ENCODE results near the gene SUSD3. TPM values are rescaled to one million over a fixed set of nuclear protein-coding genes. Genes with fewer than 3 reads are reported as not detected.

Gene SUSD3
- total and polyA plus RNA-seq, 2 of the 4 experiments (the other 2 are of a cell fraction): 0.54 to 1.5 TPM

DNA sequence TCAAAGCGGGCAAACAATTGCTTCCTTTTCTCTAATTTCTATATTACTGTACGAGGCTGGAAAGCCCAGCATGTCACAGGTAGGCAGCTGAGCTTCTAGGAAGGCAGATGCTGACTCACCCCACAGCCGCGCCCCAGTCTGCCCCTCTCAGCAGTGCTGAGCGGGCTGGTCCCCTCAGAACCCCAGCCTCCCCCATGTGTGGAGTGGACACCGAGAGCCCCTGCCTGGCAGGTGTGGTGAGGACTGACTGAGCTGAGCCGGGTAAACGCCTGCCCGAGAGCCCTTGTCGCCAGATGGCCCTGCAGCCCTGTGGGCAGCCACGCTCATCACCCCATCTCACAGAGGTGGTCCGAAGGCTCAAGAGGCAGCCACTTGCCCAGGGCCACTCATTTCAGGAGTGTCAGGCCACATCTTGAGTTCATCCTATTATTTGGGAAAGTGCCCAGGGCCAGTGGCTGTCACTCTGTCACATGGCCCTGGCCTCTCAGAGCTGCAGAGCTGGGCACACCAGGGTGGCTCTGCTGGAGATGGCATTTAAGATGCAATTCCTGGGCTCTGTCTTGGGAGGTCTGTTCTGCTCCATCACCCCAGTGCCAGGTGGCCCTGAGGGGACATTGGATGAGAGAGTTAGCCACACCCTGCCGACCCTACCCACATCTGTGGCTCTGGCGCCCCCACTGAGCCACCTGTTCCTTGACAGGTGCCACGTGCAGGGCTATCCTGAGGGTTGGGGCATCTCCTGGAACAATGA lies 50.0 kb downstream of the SUSD3 start (continued):
- no peak for TF ChIP-seq RCOR1 (IDR thresholded peaks at IDR 0.05; ENCODE audit: insufficient replicate concordance, low read length)
- TF ChIP-seq FOS (IDR thresholded peaks at IDR 0.05; ENCODE audit: low read depth, low read length): no peak

DNA sequence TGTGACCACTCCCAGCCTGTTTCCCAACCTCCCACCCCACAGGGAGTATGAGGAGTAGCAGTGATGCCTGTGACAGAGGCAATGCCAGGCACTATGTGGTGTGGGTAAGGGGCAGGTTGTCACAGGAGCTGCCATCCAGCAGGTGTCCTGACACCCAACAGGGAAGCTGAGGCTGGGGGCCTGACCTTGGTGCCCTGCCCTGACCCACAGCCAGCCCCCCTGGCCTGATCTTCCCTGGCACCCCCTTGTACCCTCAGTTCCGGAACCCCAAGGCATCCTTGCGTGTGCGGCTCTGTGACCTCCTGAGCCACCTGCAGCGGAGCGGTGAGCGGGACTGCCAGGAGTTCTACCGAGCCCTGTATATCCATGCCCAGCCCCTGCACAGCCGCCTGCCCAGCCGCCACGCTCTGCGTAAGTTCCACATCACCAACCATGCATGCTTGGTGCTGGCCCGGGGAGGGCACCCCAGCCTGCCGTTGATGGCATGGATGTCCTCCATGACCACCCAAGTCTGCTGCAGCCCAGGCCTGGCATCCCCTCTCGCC lies 51.9 kb downstream of the SUSD3 start:
- CTCF ChIA-PET: interaction anchor here (1.5 kb wide), 1 partner anchor 456 kb away, joined by 3 read pairs; no protein-coding TSS in a partner anchor
- Histone ChIP-seq H4K8ac (ENCODE audit: low read depth in 2 of 2, low read length in 2 of 2) (no peak overlapping the region), H3K9me1 (ENCODE audit: insufficient read depth, low read length) (no peaks in the 10 kb centered on the region; the same call in 1 of the 2 replicates), H3K14ac (replicated peaks; ENCODE audit: low read depth, low read length) (no peak overlapping the region), H4K5ac (ENCODE audit: low read depth, low read length) (no peak overlapping the region), H2AFZ (replicated peaks; ENCODE audit: low read length, poor library complexity) (no peak overlapping the region), H3K79me1 (ENCODE audit: low read depth in 1 of 2, low read length in 2 of 2) (peaks cover 7 to 20% of the 10 kb centered on the region in 2 experiments), H4K91ac (ENCODE audit: insufficient read depth, low read depth, low read length) (no peak overlapping the region), H2AK9ac (replicated peaks; ENCODE audit: low read depth, low read length, poor library complexity) (no peak overlapping the region), H3K4me1 (ENCODE audit: control insufficient read depth, insufficient read depth, low read length) (no peaks in the 10 kb centered on the region), H3K4me3 (ENCODE audit: insufficient read depth, low read depth, low read length) (no peak overlapping the region), H2BK20ac (ENCODE audit: low read depth, low read length) (no peak overlapping the region), H4K20me1 (ENCODE audit: insufficient read depth, low read length) (peaks cover 23% of the 10 kb centered on the region; the same call in 1 of the 2 replicates), H2BK15ac (ENCODE audit: low read depth, low read length) (no peak overlapping the region), H3K56ac (ENCODE audit: extremely low read depth, insufficient read depth, low read length) (no peak overlapping the region), H3K23ac (ENCODE audit: low read depth, low read length) (no peak overlapping the region), H3K18ac (ENCODE audit: low read depth, low read length) (no peak overlapping the region), H3K27ac (ENCODE audit: insufficient read depth, low read length) (no peak overlapping the region), H3K36me3 (ENCODE audit: control insufficient read depth, insufficient read depth, low read length) (peaks cover 30% of the 10 kb centered on the region), H3K4ac (ENCODE audit: low read depth, low read length) (no peak overlapping the region), H3K9me3 (ENCODE audit: control insufficient read depth, insufficient read depth, low read length) (no peaks in the 10 kb centered on the region), H2BK120ac (ENCODE audit: low read depth, low read length) (no peak overlapping the region), H2BK5ac (ENCODE audit: low read depth, low read length, poor library complexity, severe bottlenecking) (no peak overlapping the region), H3K9ac (ENCODE audit: low read depth, low read length) (no peak overlapping the region), H3K4me2 (ENCODE audit: low read depth, low read length) (no peak overlapping the region), H3K27me3 (ENCODE audit: control insufficient read depth, insufficient read depth, low read length) (no peaks in the 10 kb centered on the region), H2AK5ac (ENCODE audit: low read depth, low read length) (no peak overlapping the region)
- dilution Hi-C loops (cut with HindIII; ENCODE audit: low sequenced_read_pairs, unreplicated experiment) (no loop called here), intact Hi-C loops (cut with micrococcal nuclease) (no loop called here), in situ Hi-C loops (cut with MboI; ENCODE audit: low sequenced_read_pairs) (loop anchor here (10.0 to 25.0 kb wide), 2 partner anchors 344 to 452 kb away; partner anchors contain the start of genes FAM120A and FAM120AOS)
- DNase-seq: no peak
- 96% methylated on average over 14 of the region's 14 CpGs; no CpG with 5 or more reads in 1 of the 2 experiments for WGBS, 2 experiments (ENCODE audit: extremely low coverage in 2 of 2, insufficient read length in 1 of 2)
- ATAC-seq (ENCODE audit: low read depth): no peak
- BruUV-seq (replicated peaks): no TSS peak
- POLR2A ChIA-PET (ENCODE audit: unreplicated experiment): no interaction called here
- TF ChIP-seq, protein P1, sequence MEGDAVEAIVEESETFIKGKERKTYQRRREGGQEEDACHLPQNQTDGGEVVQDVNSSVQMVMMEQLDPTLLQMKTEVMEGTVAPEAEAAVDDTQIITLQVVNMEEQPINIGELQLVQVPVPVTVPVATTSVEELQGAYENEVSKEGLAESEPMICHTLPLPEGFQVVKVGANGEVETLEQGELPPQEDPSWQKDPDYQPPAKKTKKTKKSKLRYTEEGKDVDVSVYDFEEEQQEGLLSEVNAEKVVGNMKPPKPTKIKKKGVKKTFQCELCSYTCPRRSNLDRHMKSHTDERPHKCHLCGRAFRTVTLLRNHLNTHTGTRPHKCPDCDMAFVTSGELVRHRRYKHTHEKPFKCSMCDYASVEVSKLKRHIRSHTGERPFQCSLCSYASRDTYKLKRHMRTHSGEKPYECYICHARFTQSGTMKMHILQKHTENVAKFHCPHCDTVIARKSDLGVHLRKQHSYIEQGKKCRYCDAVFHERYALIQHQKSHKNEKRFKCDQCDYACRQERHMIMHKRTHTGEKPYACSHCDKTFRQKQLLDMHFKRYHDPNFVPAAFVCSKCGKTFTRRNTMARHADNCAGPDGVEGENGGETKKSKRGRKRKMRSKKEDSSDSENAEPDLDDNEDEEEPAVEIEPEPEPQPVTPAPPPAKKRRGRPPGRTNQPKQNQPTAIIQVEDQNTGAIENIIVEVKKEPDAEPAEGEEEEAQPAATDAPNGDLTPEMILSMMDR (conservative IDR thresholded peaks at IDR 0.05; ENCODE audit: low read depth, low read length): no peak
- no peak for TF ChIP-seq SMC3 (IDR thresholded peaks at IDR 0.05; ENCODE audit: low read depth, low read length)
- no peak for TF ChIP-seq RAD21 (IDR thresholded peaks at IDR 0.05; ENCODE audit: low read length)
- TF ChIP-seq CHD1 (IDR thresholded peaks at IDR 0.05; ENCODE audit: low read depth, low read length): no peak
- TF ChIP-seq, protein P2, sequence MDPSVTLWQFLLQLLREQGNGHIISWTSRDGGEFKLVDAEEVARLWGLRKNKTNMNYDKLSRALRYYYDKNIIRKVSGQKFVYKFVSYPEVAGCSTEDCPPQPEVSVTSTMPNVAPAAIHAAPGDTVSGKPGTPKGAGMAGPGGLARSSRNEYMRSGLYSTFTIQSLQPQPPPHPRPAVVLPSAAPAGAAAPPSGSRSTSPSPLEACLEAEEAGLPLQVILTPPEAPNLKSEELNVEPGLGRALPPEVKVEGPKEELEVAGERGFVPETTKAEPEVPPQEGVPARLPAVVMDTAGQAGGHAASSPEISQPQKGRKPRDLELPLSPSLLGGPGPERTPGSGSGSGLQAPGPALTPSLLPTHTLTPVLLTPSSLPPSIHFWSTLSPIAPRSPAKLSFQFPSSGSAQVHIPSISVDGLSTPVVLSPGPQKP (IDR thresholded peaks at IDR 0.05; ENCODE audit: borderline replicate concordance, low read depth, low read length): no peak
- TF ChIP-seq RFX5 (IDR thresholded peaks at IDR 0.05; ENCODE audit: low read depth, low read length): no peak
- no peak for TF ChIP-seq MXI1 (IDR thresholded peaks at IDR 0.05; ENCODE audit: borderline replicate concordance, low read depth, low read length)
- no peak for TF ChIP-seq NFE2L2 (IDR thresholded peaks at IDR 0.05; ENCODE audit: low read depth, low read length)
- no peak for TF ChIP-seq RCOR1 (IDR thresholded peaks at IDR 0.05; ENCODE audit: insufficient replicate concordance, low read length)
- no peak for TF ChIP-seq FOS (IDR thresholded peaks at IDR 0.05; ENCODE audit: low read depth, low read length)
- no peak for TF ChIP-seq CEBPB (IDR thresholded peaks at IDR 0.05; ENCODE audit: low read depth, low read length)
